Mesenchymal stem cell (in vitro differentiated cells and primary cell): ENCODE data around the gene IGF1R.
A peak's percentile ranks its signal among the peaks of the same experiment; 100 is the strongest.

Source experiments
- DNase-seq: peaks from one replicate; pipeline ENCODE4 v3.0.0-alpha.2; 2013
- H2AFZ ChIP-seq: one replicate; pipeline ENCODE4 v1.6.1; 2013; ENCODE audit warnings: low read depth, mild to moderate bottlenecking, control low read depth, inconsistent platforms, low read length, moderate library complexity
- H2AK5ac ChIP-seq: 2 replicates; pipeline ENCODE4 v1.6.1; 2013; ENCODE audit warnings: low read length, moderate library complexity, mild to moderate bottlenecking, inconsistent platforms; ENCODE audit not compliant: severe bottlenecking
- H2BK120ac ChIP-seq: one replicate; pipeline ENCODE4 v1.6.1; 2013; ENCODE audit warnings: low read depth, mild to moderate bottlenecking, inconsistent platforms, low read length, moderate library complexity
- H2BK12ac ChIP-seq, 2 experiments: one replicate each; pipeline ENCODE4 v1.6.1; 2013; ENCODE audit warnings: inconsistent platforms in 2 of 2, low read length in 2 of 2, mild to moderate bottlenecking in 2 of 2, moderate library complexity in 2 of 2, control low read depth in 1 of 2
- H2BK15ac ChIP-seq: one replicate; pipeline ENCODE4 v1.6.1; 2013; ENCODE audit warnings: mild to moderate bottlenecking, low read depth, inconsistent platforms; ENCODE audit not compliant: poor library complexity, severe bottlenecking
- H2BK5ac ChIP-seq: 2 replicates; pipeline ENCODE4 v1.6.1; 2013; ENCODE audit warnings: low read depth, mild to moderate bottlenecking, low read length, control low read depth, inconsistent platforms; ENCODE audit not compliant: poor library complexity, severe bottlenecking
- H3K14ac ChIP-seq, 2 experiments: one replicate each; pipeline ENCODE4 v1.6.1; 2013; ENCODE audit warnings: inconsistent platforms in 2 of 2, low read length in 2 of 2, control low read depth in 1 of 2, mild to moderate bottlenecking in 1 of 2, moderate library complexity in 1 of 2
- H3K18ac ChIP-seq, 2 experiments: one replicate each; pipeline ENCODE4 v1.6.1; 2013; ENCODE audit warnings: inconsistent platforms in 2 of 2, low read length in 2 of 2, control low read depth in 1 of 2, low read depth in 1 of 2, mild to moderate bottlenecking in 1 of 2
- H3K23ac ChIP-seq, 2 experiments: one replicate each; pipeline ENCODE4 v1.6.1; 2013; ENCODE audit warnings: inconsistent platforms in 2 of 2, low read length in 2 of 2, mild to moderate bottlenecking in 2 of 2, moderate library complexity in 2 of 2, control low read depth in 1 of 2
- H3K27ac ChIP-seq: 2 replicates; pipeline ENCODE4 v1.5.1; 2013; ENCODE audit warnings: mild to moderate bottlenecking, moderate library complexity, low read length, control low read depth, inconsistent platforms; ENCODE audit not compliant: poor library complexity, severe bottlenecking
- H3K27me3 ChIP-seq, 2 experiments: 2 replicates each; pipeline versions ENCODE4 v1.6.1 to v1.7.0; 2013; ENCODE audit warnings: low read length in 2 of 2, mild to moderate bottlenecking in 2 of 2, moderate library complexity in 2 of 2, control low read depth in 1 of 2, inconsistent platforms in 1 of 2; ENCODE audit not compliant: control insufficient read depth in 1 of 2, insufficient read depth in 1 of 2
- H3K36me3 ChIP-seq, 2 experiments: 2 replicates each; pipeline versions ENCODE4 v1.6.1 to v1.7.0; 2013; ENCODE audit warnings: low read length in 2 of 2, control low read depth in 1 of 2, inconsistent platforms in 1 of 2, low read depth in 1 of 2, mild to moderate bottlenecking in 1 of 2; ENCODE audit not compliant: insufficient read depth in 2 of 2, control insufficient read depth in 1 of 2
- H3K4ac ChIP-seq, 2 experiments: one replicate each; pipeline ENCODE4 v1.6.1; 2013; ENCODE audit warnings: inconsistent platforms in 2 of 2, low read length in 2 of 2, mild to moderate bottlenecking in 2 of 2, moderate library complexity in 2 of 2, control low read depth in 1 of 2, low read depth in 1 of 2
- H3K4me1 ChIP-seq: 2 replicates; pipeline ENCODE4 v1.6.1; 2013; ENCODE audit warnings: low read depth, low read length, control low read depth; ENCODE audit not compliant: control insufficient read depth, insufficient read depth
- H3K4me2 ChIP-seq: 2 replicates; pipeline ENCODE4 v1.6.1; 2013; ENCODE audit warnings: low read length, mild to moderate bottlenecking, inconsistent platforms; ENCODE audit not compliant: poor library complexity, severe bottlenecking
- H3K4me3 ChIP-seq, 2 experiments: 2 replicates each; pipeline versions ENCODE4 v1.5.1 to v1.7.0; 2013; ENCODE audit warnings: low read length in 2 of 2, mild to moderate bottlenecking in 2 of 2, control low read depth in 1 of 2, low read depth in 1 of 2; ENCODE audit not compliant: insufficient read depth in 1 of 2
- H3K79me1 ChIP-seq: replicated peaks from 2 replicates; pipeline ENCODE4 v1.6.1; 2013; ENCODE audit warnings: mild to moderate bottlenecking, control low read depth, low read length, inconsistent platforms; ENCODE audit not compliant: poor library complexity, severe bottlenecking
- H3K9ac ChIP-seq: 2 replicates; pipeline ENCODE4 v1.7.0; 2013; ENCODE audit warnings: mild to moderate bottlenecking, low read length, moderate library complexity
- H3K9me3 ChIP-seq: 2 replicates; pipeline ENCODE4 v1.7.0; 2013; ENCODE audit warnings: mild to moderate bottlenecking, low read length; ENCODE audit not compliant: control insufficient read depth
- H4K8ac ChIP-seq: one replicate; pipeline ENCODE4 v1.6.1; 2013; ENCODE audit warnings: inconsistent platforms, mild to moderate bottlenecking, low read length, moderate library complexity
- H4K91ac ChIP-seq: one replicate; pipeline ENCODE4 v1.6.1; 2013; ENCODE audit warnings: mild to moderate bottlenecking, low read length, inconsistent platforms
- WGBS: methylation state at CpG from one replicate; pipeline ENCODE4 v1.1.7; 2013; ENCODE audit warnings: mixed read lengths; 5-methylcytosine and 5-hydroxymethylcytosine counted together

The IGF1R gene

GRCh38 chr15:98711810-98712209, 63.5 kb downstream of the IGF1R start:
- H2BK120ac ChIP-seq, result no peak overlapping the region
- H2AK5ac ChIP-seq, result no peak overlapping the region
- H2AFZ ChIP-seq, result no peak overlapping the region
- H3K18ac ChIP-seq, result no peak overlapping the region
- no peak overlapping the region for H4K8ac ChIP-seq
- H2BK5ac ChIP-seq, result no peak overlapping the region
- DNase-seq, result no peak
- peaks cover 54% of the 10 kb centered on the region for H3K79me1 ChIP-seq
- H2BK15ac ChIP-seq, result no peak overlapping the region
- H2BK12ac ChIP-seq, result no peak overlapping the region
- no peaks in the 10 kb centered on the region for H3K27me3 ChIP-seq
- no peak overlapping the region for H3K14ac ChIP-seq
- H3K4me1 ChIP-seq, result peaks cover 10% of the 10 kb centered on the region
- no peak overlapping the region for H3K4ac ChIP-seq
- H4K91ac ChIP-seq, result no peak overlapping the region
- no peak overlapping the region for H3K4me2 ChIP-seq
- H3K27ac ChIP-seq, result no peak overlapping the region
- H3K36me3 ChIP-seq, result peaks cover 24 to 26% of the 10 kb centered on the region in 2 experiments
- no peak overlapping the region for H3K9ac ChIP-seq
- H3K23ac ChIP-seq, result no peak overlapping the region
- H3K4me3 ChIP-seq, result no peak overlapping the region
- peaks cover 11% of the 10 kb centered on the region for H3K9me3 ChIP-seq
- WGBS, result 80% methylated on average over 1 of the region's 2 CpGs

GRCh38 chr15:98712845-98713584, 64.7 kb downstream of the IGF1R start:
- Histone ChIP-seq H3K4me2 (no peak overlapping the region), H3K79me1 (peaks cover 49% of the 10 kb centered on the region), H4K91ac (no peak overlapping the region), H4K8ac (no peak overlapping the region), H2AK5ac (no peak overlapping the region), H3K4me1 (peaks cover 8% of the 10 kb centered on the region), H3K4me3 (peak overlapping the region in 1 of 2 experiments; percentile 14), H3K14ac (no peak overlapping the region), H3K23ac (no peak overlapping the region), H3K27me3 (no peaks in the 10 kb centered on the region), H2BK15ac (no peak overlapping the region), H3K27ac (no peak overlapping the region), H2BK12ac (no peak overlapping the region), H2BK120ac (no peak overlapping the region), H3K18ac (no peak overlapping the region), H2BK5ac (no peak overlapping the region), H3K36me3 (peaks cover 17 to 19% of the 10 kb centered on the region in 2 experiments), H3K9ac (no peak overlapping the region), H3K9me3 (peaks cover 11% of the 10 kb centered on the region), H2AFZ (no peak overlapping the region), H3K4ac (no peak overlapping the region)
- DNase-seq, result no peak
- 92% methylated on average over 16 of the region's 16 CpGs for WGBS

- no peak overlapping the region for H3K9ac ChIP-seq
- H3K4me1 ChIP-seq, result peaks cover 10% of the 10 kb centered on the region
- no peak overlapping the region for H3K4me3 ChIP-seq
- 94% methylated on average over 3 of the region's 3 CpGs for WGBS
- no peak overlapping the region for H2BK12ac ChIP-seq
- H3K27me3 ChIP-seq, result no peaks in the 10 kb centered on the region
- no peak overlapping the region for H2AFZ ChIP-seq
- H3K4me2 ChIP-seq, result no peak overlapping the region
- H3K79me1 ChIP-seq, result peaks cover 54% of the 10 kb centered on the region
- DNase-seq, result no peak
- no peak overlapping the region for H3K27ac ChIP-seq
- H3K4ac ChIP-seq, result no peak overlapping the region
- H2BK5ac ChIP-seq, result no peak overlapping the region
- no peak overlapping the region for H3K14ac ChIP-seq
- no peak overlapping the region for H3K23ac ChIP-seq
- H2AK5ac ChIP-seq, result peak overlapping the region; percentile 28
- no peak overlapping the region for H4K8ac ChIP-seq
- no peak overlapping the region for H2BK120ac ChIP-seq
- no peak overlapping the region for H3K18ac ChIP-seq
- H3K36me3 ChIP-seq, result peaks cover 12 to 14% of the 10 kb centered on the region in 2 experiments
- H4K91ac ChIP-seq, result no peak overlapping the region
- H3K9me3 ChIP-seq, result peaks cover 11% of the 10 kb centered on the region
- H2BK15ac ChIP-seq, result no peak overlapping the region
Observed at GRCh38 chr15:98713585-98714001, 65.3 kb downstream of the IGF1R start.

- H2BK12ac ChIP-seq, result no peak overlapping the region
- H4K91ac ChIP-seq, result no peak overlapping the region
- no peak overlapping the region for H3K4me3 ChIP-seq
- H2BK15ac ChIP-seq, result no peak overlapping the region
- no peak overlapping the region for H3K23ac ChIP-seq
- no peak overlapping the region for H2AK5ac ChIP-seq
- H2BK120ac ChIP-seq, result no peak overlapping the region
- H3K4me1 ChIP-seq, result peaks cover 16% of the 10 kb centered on the region
- peaks cover 49% of the 10 kb centered on the region for H3K79me1 ChIP-seq
- no peak overlapping the region for H3K4ac ChIP-seq
- peaks cover 12% of the 10 kb centered on the region in 2 experiments for H3K36me3 ChIP-seq
- H3K27ac ChIP-seq, result no peak overlapping the region
- DNase-seq, result no peak
- H3K9me3 ChIP-seq, result peaks cover 11% of the 10 kb centered on the region
- no peaks in the 10 kb centered on the region for H3K27me3 ChIP-seq
- peak overlapping the region; percentile 24 for H3K9ac ChIP-seq
- no peak overlapping the region for H3K18ac ChIP-seq
- H3K14ac ChIP-seq, result no peak overlapping the region
- H4K8ac ChIP-seq, result no peak overlapping the region
- no peak overlapping the region for H2AFZ ChIP-seq
- no peak overlapping the region for H3K4me2 ChIP-seq
- no peak overlapping the region for H2BK5ac ChIP-seq
- WGBS, result 86% methylated on average over 7 of the region's 7 CpGs
Observed at GRCh38 chr15:98714922-98715321, 66.6 kb downstream of the IGF1R start.
